Loucy (cell line): Measurements from ENCODE around the gene AKR1C1.
"Not testable (repeated sequence)": the region's sequence is repeated elsewhere in the genome, so short reads cannot be mapped to it uniquely, and the experiment has no call there.

ENCODE experiments used
- EZH2phosphoT487 ChIP-seq: fragments of 200-600 bp; IDR thresholded peaks from 2 replicates; pipeline ENCODE4 v1.6.1; 2018; ENCODE audit warnings: antibody characterized with exemption, mild to moderate bottlenecking, moderate library complexity, borderline replicate concordance
- TF ChIP-seq, protein P1 (sequence below): fragments of 200-600 bp; sonication (generic); conservative IDR thresholded peaks from 2 replicates; pipeline ENCODE4 v1.5.1; 2014; ENCODE audit warnings: mild to moderate bottlenecking, antibody characterized with exemption, low read length

DNA sequence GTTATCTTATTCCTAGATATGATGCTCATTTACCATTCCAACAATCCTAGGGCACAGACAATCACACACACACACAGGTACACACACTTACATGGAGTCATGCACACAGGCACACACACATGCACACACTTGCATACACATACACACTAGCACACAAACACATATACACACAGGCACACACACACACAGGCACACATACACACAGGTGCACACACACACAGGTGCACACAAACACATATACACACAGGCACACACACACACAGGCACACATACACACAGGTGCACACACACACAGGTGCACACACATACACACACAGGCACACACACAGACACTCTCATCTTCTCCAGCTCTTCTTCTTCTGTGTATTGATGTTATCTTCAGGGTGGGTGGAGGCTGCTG, 38.7 kb upstream of the AKR1C1 start:
- TF ChIP-seq, protein P1, sequence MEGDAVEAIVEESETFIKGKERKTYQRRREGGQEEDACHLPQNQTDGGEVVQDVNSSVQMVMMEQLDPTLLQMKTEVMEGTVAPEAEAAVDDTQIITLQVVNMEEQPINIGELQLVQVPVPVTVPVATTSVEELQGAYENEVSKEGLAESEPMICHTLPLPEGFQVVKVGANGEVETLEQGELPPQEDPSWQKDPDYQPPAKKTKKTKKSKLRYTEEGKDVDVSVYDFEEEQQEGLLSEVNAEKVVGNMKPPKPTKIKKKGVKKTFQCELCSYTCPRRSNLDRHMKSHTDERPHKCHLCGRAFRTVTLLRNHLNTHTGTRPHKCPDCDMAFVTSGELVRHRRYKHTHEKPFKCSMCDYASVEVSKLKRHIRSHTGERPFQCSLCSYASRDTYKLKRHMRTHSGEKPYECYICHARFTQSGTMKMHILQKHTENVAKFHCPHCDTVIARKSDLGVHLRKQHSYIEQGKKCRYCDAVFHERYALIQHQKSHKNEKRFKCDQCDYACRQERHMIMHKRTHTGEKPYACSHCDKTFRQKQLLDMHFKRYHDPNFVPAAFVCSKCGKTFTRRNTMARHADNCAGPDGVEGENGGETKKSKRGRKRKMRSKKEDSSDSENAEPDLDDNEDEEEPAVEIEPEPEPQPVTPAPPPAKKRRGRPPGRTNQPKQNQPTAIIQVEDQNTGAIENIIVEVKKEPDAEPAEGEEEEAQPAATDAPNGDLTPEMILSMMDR: not testable (repeated sequence)
- TF ChIP-seq EZH2phosphoT487: not testable (repeated sequence)
